Endodermal cell (in vitro differentiated cells): ENCODE results near the gene CEP104. TPM values are rescaled to one million over a fixed set of nuclear protein-coding genes. Genes with fewer than 3 reads are reported as not detected.
"Not testable (repeated sequence)": the region's sequence is repeated elsewhere in the genome, so short reads cannot be mapped to it uniquely, and the experiment has no call there.

Experiments used
- DNase-seq: peaks from one replicate; pipeline ENCODE4 v3.0.0-alpha.2; 2017
- H3K27ac ChIP-seq: 2 replicates; pipeline ENCODE4 v1.5.1; 2013; ENCODE audit warnings: mild to moderate bottlenecking, low read depth, low read length, moderate library complexity
- H3K27me3 ChIP-seq: 2 replicates; pipeline ENCODE4 v1.6.1; 2013; ENCODE audit warnings: mild to moderate bottlenecking, low read length, moderate library complexity; ENCODE audit not compliant: insufficient read depth, control insufficient read depth, poor library complexity, severe bottlenecking
- H3K36me3 ChIP-seq: 2 replicates; pipeline ENCODE4 v1.7.0; 2013; ENCODE audit warnings: mild to moderate bottlenecking, low read length, moderate library complexity; ENCODE audit not compliant: control insufficient read depth, insufficient read depth
- H3K4me1 ChIP-seq: one replicate; pipeline ENCODE4 v1.7.0; 2013; ENCODE audit warnings: low read length; ENCODE audit not compliant: control insufficient read depth, insufficient read depth
- H3K4me3 ChIP-seq: 2 replicates; pipeline ENCODE4 v1.5.1; 2013; ENCODE audit warnings: mild to moderate bottlenecking, low read length, moderate library complexity
- H3K9ac ChIP-seq: 2 replicates; pipeline ENCODE4 v1.6.1; 2013; ENCODE audit warnings: mild to moderate bottlenecking, low read length, moderate library complexity; ENCODE audit not compliant: poor library complexity, severe bottlenecking; ENCODE audit errors: extremely low read depth
- H3K9me3 ChIP-seq: 2 replicates; pipeline ENCODE4 v1.6.1; 2013; ENCODE audit warnings: mild to moderate bottlenecking, low read length, moderate library complexity; ENCODE audit not compliant: control insufficient read depth
- H3K27ac Mint-ChIP-seq: 2 replicates; pipeline ENCODE4 v1.8.0; 2020; ENCODE audit warnings: mixed read lengths
- H3K27me3 Mint-ChIP-seq: 2 replicates; pipeline ENCODE4 v1.8.0; 2021; ENCODE audit warnings: mild to moderate bottlenecking, mixed read lengths; ENCODE audit not compliant: insufficient read depth
- H3K36me3 Mint-ChIP-seq: 2 replicates; pipeline ENCODE4 v1.8.0; 2020; ENCODE audit warnings: low read depth, mixed read lengths
- H3K4me1 Mint-ChIP-seq: 2 replicates; pipeline ENCODE4 v1.8.0; 2020; ENCODE audit warnings: mixed read lengths
- H3K4me3 Mint-ChIP-seq: 2 replicates; pipeline ENCODE4 v1.8.0; 2020; ENCODE audit warnings: mild to moderate bottlenecking, moderate library complexity, mixed read lengths
- H3K9me3 Mint-ChIP-seq: 2 replicates; pipeline ENCODE4 v1.8.0; 2020; ENCODE audit warnings: mild to moderate bottlenecking, mixed read lengths
- CTCF ChIP-seq: fragments of 200-600 bp; sonication (generic); conservative IDR thresholded peaks from 2 replicates; pipeline ENCODE4 v1.5.0; 2021; ENCODE audit warnings: antibody characterized with exemption, mild to moderate bottlenecking
- WGBS, 2 experiments: methylation state at CpG; one replicate each; pipeline versions ENCODE4 v1.1.5 to v1.1.7; 2013; ENCODE audit warnings: missing lambda C conversion rate in 2 of 2, mixed read lengths in 1 of 2; ENCODE audit not compliant: insufficient coverage in 1 of 2, insufficient read length in 1 of 2; 5-methylcytosine and 5-hydroxymethylcytosine counted together
- total RNA-seq, 2 donors: library from RNA; stranded (reverse); fragmentation: NEBNext Ultra II Directional in 1 of 2; extraction: Animal tissue kit (Norgen Biotek cat#: 25700) in 1 of 2; gene quantifications; 2 replicates in 1 of 2; 3 replicates in 1 of 2; pipeline ENCODE4 v1.2.1, GENCODE V29; 2021

Gene CEP104
- total RNA-seq, 2 donors from 2014 or later: 34.2 to 47.5 TPM

GRCh38 chr1:3807769-3808168, 49.2 kb downstream of the CEP104 start:
- no peaks in the 10 kb centered on the region for H3K36me3 Mint-ChIP-seq
- 87% methylated on average over 5 of the region's 5 CpGs; no CpG with 5 or more reads in 1 of the 2 experiments for WGBS, 2 experiments
- no peak overlapping the region for H3K27ac ChIP-seq
- H3K9me3 Mint-ChIP-seq: peaks cover 65% of the 10 kb centered on the region
- H3K4me1 Mint-ChIP-seq: no peaks in the 10 kb centered on the region
- H3K9ac ChIP-seq: no peak overlapping the region
- peaks cover 14% of the 10 kb centered on the region for H3K9me3 ChIP-seq
- no peak overlapping the region for H3K4me3 ChIP-seq
- no peaks in the 10 kb centered on the region for H3K4me1 ChIP-seq
- H3K36me3 ChIP-seq: no peaks in the 10 kb centered on the region
- H3K27me3 Mint-ChIP-seq: peaks cover 8% of the 10 kb centered on the region
- no peak for TF ChIP-seq CTCF
- no peak for DNase-seq
- H3K27ac Mint-ChIP-seq: no peak overlapping the region
- H3K27me3 ChIP-seq: no peaks in the 10 kb centered on the region
- H3K4me3 Mint-ChIP-seq: no peak overlapping the region

GRCh38 chr1:3805038-3805437, 52.0 kb downstream of the CEP104 start:
- no peak for DNase-seq
- peaks cover 19% of the 10 kb centered on the region for H3K27me3 Mint-ChIP-seq
- H3K36me3 Mint-ChIP-seq: no peaks in the 10 kb centered on the region
- WGBS, 2 experiments: 88 to 89% methylated on average over 11 of the region's 11 CpGs
- Histone ChIP-seq H3K27ac (no peak overlapping the region), H3K4me3 (no peak overlapping the region), H3K27me3 (no peaks in the 10 kb centered on the region), H3K9ac (no peak overlapping the region), H3K9me3 (peaks cover 25% of the 10 kb centered on the region), H3K4me1 (no peaks in the 10 kb centered on the region), H3K36me3 (no peaks in the 10 kb centered on the region)
- no peak for TF ChIP-seq CTCF
- H3K9me3 Mint-ChIP-seq: peaks cover 67% of the 10 kb centered on the region
- H3K4me3 Mint-ChIP-seq: no peak overlapping the region
- H3K4me1 Mint-ChIP-seq: no peaks in the 10 kb centered on the region
- no peak overlapping the region for H3K27ac Mint-ChIP-seq

GRCh38 chr1:3804627-3804944, 52.4 kb downstream of the CEP104 start:
- H3K36me3 ChIP-seq, H3K4me1 ChIP-seq, H3K27ac Mint-ChIP-seq, H3K9ac ChIP-seq, H3K27ac ChIP-seq, H3K36me3 Mint-ChIP-seq, H3K4me3 Mint-ChIP-seq, H3K4me1 Mint-ChIP-seq, H3K27me3 ChIP-seq, DNase-seq, H3K4me3 ChIP-seq: not testable (repeated sequence)
- peaks cover 25% of the 10 kb centered on the region for H3K9me3 ChIP-seq
- peaks cover 23% of the 10 kb centered on the region for H3K27me3 Mint-ChIP-seq
- H3K9me3 Mint-ChIP-seq: peaks cover 62% of the 10 kb centered on the region
- 85 to 95% methylated on average over 7 of the region's 7 CpGs for WGBS, 2 experiments

GRCh38 chr1:3803905-3804626, 52.9 kb downstream of the CEP104 start:
- H3K9me3 ChIP-seq: peaks cover 25% of the 10 kb centered on the region
- no peaks in the 10 kb centered on the region for H3K36me3 ChIP-seq
- peaks cover 60% of the 10 kb centered on the region for H3K9me3 Mint-ChIP-seq
- no peak for DNase-seq
- H3K27ac Mint-ChIP-seq: no peak overlapping the region
- H3K4me1 ChIP-seq: no peaks in the 10 kb centered on the region
- no peaks in the 10 kb centered on the region for H3K36me3 Mint-ChIP-seq
- WGBS, 2 experiments: 87 to 88% methylated on average over 15 to 19 of the region's 19 CpGs
- H3K27ac ChIP-seq: no peak overlapping the region
- H3K27me3 Mint-ChIP-seq: peaks cover 23% of the 10 kb centered on the region
- H3K9ac ChIP-seq: no peak overlapping the region
- no peak for TF ChIP-seq CTCF
- H3K4me1 Mint-ChIP-seq: no peaks in the 10 kb centered on the region
- H3K4me3 ChIP-seq: no peak overlapping the region
- no peak overlapping the region for H3K4me3 Mint-ChIP-seq
- H3K27me3 ChIP-seq: no peaks in the 10 kb centered on the region

- not testable (repeated sequence) for H3K4me3 Mint-ChIP-seq, H3K36me3 Mint-ChIP-seq, H3K9ac ChIP-seq, H3K27ac ChIP-seq, H3K4me3 ChIP-seq, DNase-seq, H3K36me3 ChIP-seq, H3K27ac Mint-ChIP-seq, H3K4me1 Mint-ChIP-seq, H3K4me1 ChIP-seq, H3K27me3 ChIP-seq
- Mint-ChIP-seq H3K27me3 (peaks cover 23% of the 10 kb centered on the region), H3K9me3 (peaks cover 33% of the 10 kb centered on the region)
- H3K9me3 ChIP-seq: peaks cover 11% of the 10 kb centered on the region
- WGBS, 2 experiments: 90 to 100% methylated on average over 1 to 3 of the region's 3 CpGs
Observed at GRCh38 chr1:3800795-3801194, 56.2 kb downstream of the CEP104 start.
